ENCODE results near the gene NCAPD3.

GRCh38 chr11:134216816-134217215, 7.0 kb downstream of the NCAPD3 start:
- no peak for TF ChIP-seq YY1 (IDR thresholded peaks at IDR 0.05; ENCODE audit: low read depth)
- no peak for TF ChIP-seq CEBPB (IDR thresholded peaks at IDR 0.05)
- TF ChIP-seq CREB1 (IDR thresholded peaks at IDR 0.05; ENCODE audit: low read depth) = no peak
- TF ChIP-seq USF1 (IDR thresholded peaks at IDR 0.05) = no peak
- TF ChIP-seq, protein P1, sequence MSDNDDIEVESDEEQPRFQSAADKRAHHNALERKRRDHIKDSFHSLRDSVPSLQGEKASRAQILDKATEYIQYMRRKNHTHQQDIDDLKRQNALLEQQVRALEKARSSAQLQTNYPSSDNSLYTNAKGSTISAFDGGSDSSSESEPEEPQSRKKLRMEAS (IDR thresholded peaks at IDR 0.05) = no peak

All from Ishikawa (cell line).